HPDE6-E6E7 (cell line): ENCODE measurements around the gene SMURF2.
"Not testable (repeated sequence)": the region's sequence is repeated elsewhere in the genome, so short reads cannot be mapped to it uniquely, and the experiment has no call there.

Experiments
- DNase-seq: peaks from one replicate; pipeline ENCODE4 v3.0.0; 2011; ENCODE audit warnings: missing footprints; ENCODE audit errors: extremely low spot score

Gene SMURF2

GRCh38 chr17:64667807-64668721 lies 6.0 kb upstream of the SMURF2 start:
- not testable (repeated sequence) for DNase-seq

- not testable (repeated sequence) for DNase-seq
Observed at GRCh38 chr17:64664299-64664981, 2.3 kb upstream of the SMURF2 start.

- not testable (repeated sequence) for DNase-seq
Observed at GRCh38 chr17:64663836-64664235, 1.7 kb upstream of the SMURF2 start.

- DNase-seq: peak; percentile 36
Observed at GRCh38 chr17:64662774-64663367, 764 bp upstream of the SMURF2 start.

GRCh38 chr17:64661726-64661975 lies 456 bp downstream of the SMURF2 start:
- no peak for DNase-seq

- DNase-seq: not testable (repeated sequence)
Observed at GRCh38 chr17:64660978-64661725, 955 bp downstream of the SMURF2 start.

GRCh38 chr17:64660195-64660977 lies 1.7 kb downstream of the SMURF2 start:
- not testable (repeated sequence) for DNase-seq

GRCh38 chr17:64658931-64659330 lies 3.2 kb downstream of the SMURF2 start:
- DNase-seq: no peak

GRCh38 chr17:64657610-64658125 lies 4.4 kb downstream of the SMURF2 start:
- DNase-seq: no peak

GRCh38 chr17:64655704-64656103 lies 6.4 kb downstream of the SMURF2 start:
- no peak for DNase-seq

GRCh38 chr17:64653985-64654355 lies 8.1 kb downstream of the SMURF2 start:
- DNase-seq: no peak

- DNase-seq: no peak
Observed at GRCh38 chr17:64653325-64653984, 8.7 kb downstream of the SMURF2 start.

GRCh38 chr17:64651889-64652288 lies 10.2 kb downstream of the SMURF2 start:
- no peak for DNase-seq

GRCh38 chr17:64648234-64648633 lies 13.9 kb downstream of the SMURF2 start:
- no peak for DNase-seq

- DNase-seq: no peak
Observed at GRCh38 chr17:64647817-64648216, 14.3 kb downstream of the SMURF2 start.

GRCh38 chr17:64639516-64639915 lies 22.6 kb downstream of the SMURF2 start:
- no peak for DNase-seq

GRCh38 chr17:64638552-64639203 lies 23.4 kb downstream of the SMURF2 start:
- no peak for DNase-seq

- DNase-seq: no peak
Observed at GRCh38 chr17:64635647-64636305, 26.3 kb downstream of the SMURF2 start.

GRCh38 chr17:64634218-64634617 lies 27.9 kb downstream of the SMURF2 start:
- no peak for DNase-seq
